Esophagus muscularis mucosa (tissue), 4 donors: ENCODE results near the gene TMCO2. TPM values are rescaled to one million over a fixed set of nuclear protein-coding genes. Genes with fewer than 3 reads are reported as not detected.

Experiments used
- DNase-seq: peaks from one replicate; pipeline ENCODE4 v3.0.0-alpha.2; 2017; ENCODE audit errors: extremely low spot score
- H3K27ac ChIP-seq, 4 donors: fragments of 200-600 bp; sonication (generic); replicated peaks in 1 of 4; 1 replicate in 3 of 4; 2 replicates in 1 of 4; pipeline ENCODE4 v1.5.1; 2016 to 2019; ENCODE audit warnings: mild to moderate bottlenecking in 1 of 4
- H3K27me3 ChIP-seq, 4 donors: fragments of 200-600 bp; sonication (generic); one replicate each; pipeline versions ENCODE4 v1.5.1 to v1.6.0; 2016 to 2019
- H3K36me3 ChIP-seq, 4 donors: fragments of 200-600 bp; sonication (generic); one replicate each; pipeline ENCODE4 v1.5.1; 2016 to 2019
- H3K4me1 ChIP-seq, 4 donors: fragments of 200-600 bp; sonication (generic); one replicate each; pipeline ENCODE4 v1.5.1; 2016 to 2019
- H3K4me3 ChIP-seq, 4 donors: fragments of 200-600 bp; sonication (generic); 1 replicate in 2 of 4; 2 replicates in 2 of 4; pipeline ENCODE4 v1.5.1; 2016 to 2019; ENCODE audit warnings: mild to moderate bottlenecking in 4 of 4, moderate library complexity in 1 of 4
- H3K9me3 ChIP-seq, 4 donors: fragments of 200-600 bp; sonication (generic); 1 replicate in 3 of 4; 2 replicates in 1 of 4; pipeline ENCODE4 v1.5.1; 2016 to 2019
- CTCF ChIP-seq, 3 experiments: fragments of 200-600 bp in 2 of 3; fragments of 450-650 bp in 1 of 3; sonication (generic) in 2 of 3; IDR thresholded peaks; one replicate each; pipeline ENCODE4 v1.5.1; 2017 to 2019; ENCODE audit warnings: antibody characterized with exemption in 3 of 3, mild to moderate bottlenecking in 2 of 3, moderate library complexity in 1 of 3
- EP300 ChIP-seq: sonication (generic); formaldehyde crosslinking; IDR thresholded peaks from one replicate; pipeline ENCODE4 v1.6.1; 2017; ENCODE audit warnings: antibody characterized with exemption
- POLR2A ChIP-seq: fragments of 450-650 bp; IDR thresholded peaks from one replicate; pipeline ENCODE4 v1.6.1; 2017; ENCODE audit warnings: antibody characterized with exemption, moderate library complexity, mild to moderate bottlenecking, low read depth
- POLR2AphosphoS5 ChIP-seq, 2 donors: sonication (generic); formaldehyde crosslinking; IDR thresholded peaks; one replicate each; pipeline ENCODE4 v1.6.1; 2017; ENCODE audit warnings: antibody characterized with exemption in 2 of 2
- WGBS: methylation state at CpG from one replicate; pipeline ENCODE4 v1.1.5; 2018; 5-methylcytosine and 5-hydroxymethylcytosine counted together
- intact Hi-C: fragments of 100-400 bp; cut with DNase I; formaldehyde crosslinking; loops from one replicate; pipeline ENCODE4 v1.15.1; 2023
- total RNA-seq, 4 donors: library from RNA; depleted of rRNA; stranded (reverse); fragments of >200 nt; gene quantifications; one replicate each; pipeline versions ENCODE4 v1.1.0 to v1.2.1, GENCODE V29; 2016

The TMCO2 gene
- total RNA-seq, 4 donors from 2014 or later = not detected

- peaks cover 22 to 46% (median 34%) of the 10 kb centered on the region in 4 donors for H3K36me3 ChIP-seq
- H3K4me1 ChIP-seq = peaks cover 0 to 5% (median 0%) of the 10 kb centered on the region in 4 donors
- no peak for TF ChIP-seq POLR2AphosphoS5 (IDR thresholded peaks at IDR 0.05)
- TF ChIP-seq POLR2A = no peak
- no peak for TF ChIP-seq CTCF (IDR thresholded peaks at IDR 0.05)
- no peak for TF ChIP-seq EP300
- no peak overlapping the region for H3K27ac ChIP-seq
- H3K4me3 ChIP-seq = no peak overlapping the region
- no peaks in the 10 kb centered on the region for H3K27me3 ChIP-seq
- 100% methylated on average over 1 of the region's 1 CpG for WGBS
- H3K9me3 ChIP-seq = no peaks in the 10 kb centered on the region
- intact Hi-C loops = no loop called here
- DNase-seq = no peak
Measured at GRCh38 chr1:40239626-40240025, 8.1 kb upstream of the TMCO2 start.

- H3K27ac ChIP-seq = no peak overlapping the region
- no peaks in the 10 kb centered on the region for H3K9me3 ChIP-seq
- intact Hi-C loops = no loop called here
- H3K4me3 ChIP-seq = no peak overlapping the region
- no peaks in the 10 kb centered on the region for H3K27me3 ChIP-seq
- DNase-seq = no peak
- 93% methylated on average over 2 of the region's 2 CpGs for WGBS
- TF ChIP-seq POLR2A = no peak
- no peak for TF ChIP-seq CTCF (IDR thresholded peaks at IDR 0.05)
- no peak for TF ChIP-seq EP300
- no peak for TF ChIP-seq POLR2AphosphoS5 (IDR thresholded peaks at IDR 0.05)
- peaks cover 22 to 41% (median 31%) of the 10 kb centered on the region in 4 donors for H3K36me3 ChIP-seq
- peaks cover 0 to 5% (median 0%) of the 10 kb centered on the region in 4 donors for H3K4me1 ChIP-seq
Measured at GRCh38 chr1:40240390-40240789, 7.3 kb upstream of the TMCO2 start.

GRCh38 chr1:40241362-40241761 is 6.4 kb upstream of the TMCO2 start:
- no peak for TF ChIP-seq CTCF (IDR thresholded peaks at IDR 0.05)
- no peak for TF ChIP-seq EP300
- no peak for TF ChIP-seq POLR2A
- TF ChIP-seq POLR2AphosphoS5 (IDR thresholded peaks at IDR 0.05) = no peak
- intact Hi-C loops = no loop called here
- 81% methylated on average over 1 of the region's 1 CpG for WGBS
- Histone ChIP-seq H3K27me3 (no peaks in the 10 kb centered on the region), H3K9me3 (no peaks in the 10 kb centered on the region), H3K36me3 (peaks cover 13 to 31% (median 22%) of the 10 kb centered on the region in 4 donors), H3K4me3 (no peak overlapping the region), H3K4me1 (peaks cover 0 to 5% (median 0%) of the 10 kb centered on the region in 4 donors), H3K27ac (no peak overlapping the region)
- no peak for DNase-seq

- H3K4me1 ChIP-seq = peaks cover 0 to 5% (median 0%) of the 10 kb centered on the region in 4 donors
- no peak overlapping the region for H3K4me3 ChIP-seq
- no peaks in the 10 kb centered on the region for H3K9me3 ChIP-seq
- TF ChIP-seq CTCF (IDR thresholded peaks at IDR 0.05) (no peak), POLR2A (no peak), POLR2AphosphoS5 (IDR thresholded peaks at IDR 0.05) (no peak), EP300 (no peak)
- H3K27ac ChIP-seq = no peak overlapping the region
- 61% methylated on average over 2 of the region's 2 CpGs for WGBS
- H3K27me3 ChIP-seq = no peaks in the 10 kb centered on the region
- DNase-seq = no peak
- peaks cover 0 to 11% (median 5%) of the 10 kb centered on the region in 4 donors for H3K36me3 ChIP-seq
- intact Hi-C loops = no loop called here
Measured at GRCh38 chr1:40243351-40243750, 4.4 kb upstream of the TMCO2 start.

GRCh38 chr1:40244138-40244744 is 3.5 kb upstream of the TMCO2 start:
- DNase-seq = no peak
- no peaks in the 10 kb centered on the region for H3K27me3 ChIP-seq
- TF ChIP-seq EP300 = no peak
- no peak for TF ChIP-seq POLR2A
- no peak for TF ChIP-seq CTCF (IDR thresholded peaks at IDR 0.05)
- no peak for TF ChIP-seq POLR2AphosphoS5 (IDR thresholded peaks at IDR 0.05)
- H3K4me3 ChIP-seq = no peak overlapping the region
- intact Hi-C loops = no loop called here
- peaks cover 0 to 5% (median 0%) of the 10 kb centered on the region in 4 donors for H3K4me1 ChIP-seq
- no peak overlapping the region for H3K27ac ChIP-seq
- no peaks in the 10 kb centered on the region for H3K9me3 ChIP-seq
- peaks cover 0 to 3% (median under 1%) of the 10 kb centered on the region in 4 donors for H3K36me3 ChIP-seq
- 70% methylated on average over 4 of the region's 4 CpGs for WGBS
